Activated gamma-delta T cell treated with Interleukin-2 at 50 U/mL for 16 hours (primary cell): ENCODE data around the gene ECHS1.
"Not testable (repeated sequence)": the region's sequence is repeated elsewhere in the genome, so short reads cannot be mapped to it uniquely, and the experiment has no call there.

Experiments used
- DNase-seq: peaks from one replicate; pipeline ENCODE4 v3.0.0-alpha.2; 2020

Gene ECHS1

DNA sequence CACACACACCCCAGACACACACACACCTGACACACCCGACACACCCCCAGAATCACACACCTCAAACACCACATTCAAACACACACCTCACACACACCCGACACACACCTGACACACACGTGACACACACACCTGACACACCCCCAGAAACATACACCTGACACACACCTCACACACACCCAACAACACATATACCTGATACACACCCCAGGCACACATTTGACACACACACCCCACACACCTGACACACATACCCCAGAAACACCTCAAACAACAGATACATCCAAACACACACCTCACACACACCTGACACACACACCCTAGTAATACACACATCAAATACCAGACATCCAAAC, 35.8 kb downstream of the ECHS1 start:
- no peak for DNase-seq

DNA sequence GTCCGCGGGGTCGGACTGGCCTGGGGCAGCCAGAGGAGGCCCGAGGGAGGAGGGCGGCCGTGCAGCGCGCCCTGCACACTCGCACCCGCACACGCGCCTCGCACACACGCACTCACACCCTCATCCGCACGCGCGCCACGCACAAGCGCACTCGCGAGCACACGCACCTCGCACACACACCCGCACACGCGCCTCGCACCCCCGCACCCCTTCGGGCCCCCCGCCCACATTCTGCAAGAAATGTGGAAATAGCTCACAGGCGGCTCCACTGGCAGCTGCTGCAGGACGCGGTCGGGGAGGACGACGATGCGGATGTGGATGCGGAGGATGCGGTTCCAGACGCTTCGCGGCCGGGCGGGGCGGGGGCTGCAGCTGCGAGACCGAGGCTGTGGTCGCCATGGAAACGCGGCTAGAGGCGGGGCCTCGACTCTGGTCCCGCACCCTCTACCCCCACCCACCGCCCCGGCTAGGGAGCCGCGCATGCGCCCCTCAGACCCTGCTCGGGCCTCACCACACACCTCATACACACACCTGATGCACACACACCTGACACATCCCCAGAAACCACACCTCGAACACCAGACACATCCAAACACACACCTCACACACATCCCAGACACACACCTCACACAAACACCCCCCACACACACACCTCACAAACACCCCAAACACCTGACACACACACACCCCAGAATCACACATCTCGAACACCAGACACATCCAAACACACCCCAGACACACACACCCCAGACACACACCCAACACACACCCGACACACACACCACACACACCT, 36.4 kb downstream of the ECHS1 start, which contains the start of gene CALY:
TSS of gene CALY (minus strand) at position 320 of the 793 bp plus-strand sequence. CDS start 7,907 bp downstream, outside the sequence.
- peak; percentile 87 for DNase-seq

- DNase-seq, result no peak
These were observed 37.0 kb downstream of the ECHS1 start for GRCh38 chr10:133336118-133336576.

- peak; percentile 79 for DNase-seq
These were observed 37.7 kb downstream of the ECHS1 start for GRCh38 chr10:133335246-133336117.

DNA sequence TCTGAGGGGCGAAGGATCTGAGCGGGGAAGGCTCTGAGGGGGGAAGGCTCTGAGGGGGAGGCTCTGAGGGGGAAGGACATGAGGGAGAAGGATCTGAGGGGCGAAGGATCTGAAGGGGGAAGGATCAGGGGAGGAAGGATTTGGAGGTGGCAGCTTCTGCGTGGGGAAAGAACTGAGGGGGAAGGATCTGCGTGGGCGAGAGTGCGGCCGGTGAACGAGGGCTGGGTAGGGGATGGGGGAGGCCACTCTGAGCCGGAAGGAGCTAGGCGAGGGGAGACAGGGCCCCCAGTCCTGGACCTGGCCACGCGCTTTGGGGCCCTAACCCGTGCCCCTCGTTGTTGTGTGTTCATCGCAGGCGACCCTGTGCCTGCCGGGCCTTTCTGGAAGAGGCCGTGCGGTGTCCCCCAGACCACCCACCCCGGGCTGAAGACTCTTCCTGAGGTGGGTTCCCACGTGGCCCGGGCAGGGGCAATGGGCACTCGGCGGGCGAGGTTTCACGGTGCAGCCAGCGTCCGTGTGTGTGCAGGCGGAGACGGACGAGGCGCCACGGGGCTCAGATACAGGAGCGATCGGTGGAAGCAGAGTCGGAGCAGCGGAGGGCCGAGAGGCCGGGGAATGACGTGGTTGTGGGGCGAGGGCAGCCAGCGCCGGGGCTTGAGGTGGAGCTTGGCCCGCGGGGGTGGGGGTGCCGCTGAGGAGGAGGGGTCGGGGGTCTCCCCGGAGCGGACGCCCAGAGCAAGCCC, 38.5 kb downstream of the ECHS1 start:
- peak; percentile 26 for DNase-seq

- no peak for DNase-seq
These were observed 40.0 kb downstream of the ECHS1 start for GRCh38 chr10:133332936-133333699.

GRCh38 chr10:133329491-133330202, 43.5 kb downstream of the ECHS1 start:
- peak; percentile 86 for DNase-seq

- DNase-seq, result no peak
These were observed 44.5 kb downstream of the ECHS1 start for GRCh38 chr10:133328358-133329343.

DNA sequence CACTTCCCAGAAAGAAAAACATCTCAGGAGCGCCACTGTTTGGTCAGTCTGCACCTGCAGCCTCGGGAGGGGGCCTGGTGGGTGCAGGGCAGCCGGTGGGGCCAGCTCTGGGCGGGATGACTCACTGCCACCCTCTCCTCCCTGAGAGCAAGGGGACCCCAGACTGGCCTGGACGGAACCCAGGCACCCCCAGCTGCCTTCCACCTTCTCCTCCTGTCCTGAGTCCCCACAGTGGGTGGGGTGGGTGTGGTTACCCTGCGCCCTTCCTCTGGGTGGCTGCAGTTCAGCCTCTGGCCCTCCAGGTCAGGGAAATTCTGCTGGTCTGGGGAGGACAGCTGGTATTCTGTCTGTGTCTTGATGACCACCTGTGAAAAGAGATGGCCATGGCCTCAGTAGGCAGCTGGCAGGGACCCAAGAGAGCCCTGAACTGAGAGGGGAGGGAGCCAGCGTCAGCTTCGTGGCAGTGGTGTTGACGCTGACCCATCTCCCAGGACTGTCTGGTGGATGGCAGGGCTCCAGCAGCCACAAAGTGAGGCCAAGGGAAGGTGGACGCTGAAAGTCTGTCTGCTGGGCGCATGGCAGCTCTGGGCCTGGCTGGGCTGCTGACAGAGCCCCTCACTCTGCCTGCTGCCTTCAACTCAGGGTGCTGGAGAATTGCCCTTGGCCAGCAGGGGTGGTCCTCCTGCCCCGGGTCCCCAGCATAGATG, 45.4 kb downstream of the ECHS1 start:
- no peak for DNase-seq

GRCh38 chr10:133326745-133327650, 46.2 kb downstream of the ECHS1 start:
- DNase-seq, result no peak

- DNase-seq, result no peak
These were observed 47.0 kb downstream of the ECHS1 start for GRCh38 chr10:133326223-133326551.

- no peak for DNase-seq
These were observed 47.5 kb downstream of the ECHS1 start for GRCh38 chr10:133325440-133326222.

DNA sequence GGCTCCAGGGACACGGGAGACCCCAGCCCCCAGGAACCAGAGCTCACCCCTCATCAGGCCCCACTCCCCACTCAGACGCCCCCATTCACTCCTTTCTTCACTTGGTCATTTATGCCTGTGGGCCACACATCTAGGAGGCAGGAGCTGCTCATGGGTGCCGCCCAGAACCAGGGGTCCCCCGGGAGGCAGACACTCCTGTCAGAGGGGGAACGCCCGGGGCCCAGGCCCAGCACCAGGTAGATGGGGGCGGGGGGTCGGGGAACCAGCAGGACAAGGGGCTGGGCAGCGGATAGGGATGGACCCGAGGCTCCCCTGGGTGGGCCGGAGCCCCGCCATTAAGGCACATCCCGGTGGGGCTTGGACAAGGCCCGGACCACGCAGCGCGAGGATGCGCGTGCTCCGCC, 48.3 kb downstream of the ECHS1 start:
- no peak for DNase-seq

- DNase-seq, result peak; percentile 46
These were observed 48.9 kb downstream of the ECHS1 start for GRCh38 chr10:133324198-133324792.

- not testable (repeated sequence) for DNase-seq
These were observed 51.0 kb downstream of the ECHS1 start for GRCh38 chr10:133322064-133322709.

- DNase-seq, result not testable (repeated sequence)
These were observed 52.2 kb downstream of the ECHS1 start for GRCh38 chr10:133320852-133321422.
